NCI-H1048 (cell line): ENCODE measurements around the gene ACVR1B.
A peak's percentile ranks its signal among the peaks of the same experiment; 100 is the strongest.

Experiments
- DNase-seq: peaks from one replicate; lab custom pipeline; 2025; lab: John Stamatoyannopoulos, UW

Gene ACVR1B

DNA sequence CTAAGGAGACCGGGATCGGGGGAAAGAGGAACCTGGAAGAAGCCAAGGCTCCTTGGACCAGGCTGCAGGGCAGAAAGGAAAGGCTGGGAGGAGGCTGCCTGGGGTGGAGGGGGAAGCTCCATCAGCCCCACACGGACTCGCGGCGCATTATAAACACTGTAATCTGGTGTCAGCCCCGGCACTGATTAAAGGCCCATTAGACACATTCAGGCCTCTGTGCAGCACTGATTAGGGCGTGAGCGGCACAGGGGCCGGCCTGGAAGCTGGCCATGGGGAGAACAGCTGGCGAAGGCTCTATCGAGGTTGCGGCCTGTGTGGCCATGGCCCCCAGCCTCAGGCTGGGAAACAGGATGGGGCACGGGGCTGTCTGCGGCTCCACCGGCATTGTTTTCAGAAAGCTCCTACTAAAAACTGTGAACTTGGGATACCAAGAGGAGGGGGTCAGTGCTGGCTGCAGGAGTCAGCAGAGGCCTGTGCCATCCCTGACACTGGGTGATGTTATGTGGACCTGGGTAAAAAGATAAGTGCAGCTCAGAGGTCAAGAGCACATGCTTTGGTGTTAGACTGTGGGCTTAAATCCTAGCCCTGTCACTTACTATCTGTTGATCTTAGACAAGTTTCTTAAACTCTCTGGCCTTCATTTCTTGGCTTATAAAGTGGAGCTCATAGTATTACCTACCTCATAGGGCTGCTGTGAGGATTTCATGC lies 33.6 kb upstream of the ACVR1B start:
- no peak for DNase-seq

GRCh38 chr12:51920046-51920445 lies 31.5 kb upstream of the ACVR1B start:
- no peak for DNase-seq

GRCh38 chr12:51921017-51921725 lies 30.3 kb upstream of the ACVR1B start:
- no peak for DNase-seq

DNA sequence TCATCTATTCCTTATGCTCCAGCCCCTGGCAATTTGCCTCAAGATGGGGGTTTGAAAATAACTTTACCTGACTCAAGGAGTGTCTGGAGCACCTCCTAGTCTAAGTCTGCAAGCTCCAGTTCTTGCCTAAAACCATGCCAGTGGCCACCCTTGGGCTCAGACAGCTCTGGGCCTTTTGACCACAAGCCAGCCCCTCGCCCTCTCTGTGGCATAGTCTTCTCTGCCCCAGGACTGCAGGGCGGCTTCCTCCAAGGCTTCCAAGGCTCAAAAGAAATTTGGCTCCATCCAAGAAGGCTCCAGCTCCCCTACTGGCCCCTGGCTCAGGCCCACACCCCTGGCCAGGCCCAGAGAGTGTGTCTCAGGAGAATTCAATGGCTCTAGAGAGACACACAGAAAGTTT lies 29.4 kb upstream of the ACVR1B start:
- DNase-seq = no peak

DNA sequence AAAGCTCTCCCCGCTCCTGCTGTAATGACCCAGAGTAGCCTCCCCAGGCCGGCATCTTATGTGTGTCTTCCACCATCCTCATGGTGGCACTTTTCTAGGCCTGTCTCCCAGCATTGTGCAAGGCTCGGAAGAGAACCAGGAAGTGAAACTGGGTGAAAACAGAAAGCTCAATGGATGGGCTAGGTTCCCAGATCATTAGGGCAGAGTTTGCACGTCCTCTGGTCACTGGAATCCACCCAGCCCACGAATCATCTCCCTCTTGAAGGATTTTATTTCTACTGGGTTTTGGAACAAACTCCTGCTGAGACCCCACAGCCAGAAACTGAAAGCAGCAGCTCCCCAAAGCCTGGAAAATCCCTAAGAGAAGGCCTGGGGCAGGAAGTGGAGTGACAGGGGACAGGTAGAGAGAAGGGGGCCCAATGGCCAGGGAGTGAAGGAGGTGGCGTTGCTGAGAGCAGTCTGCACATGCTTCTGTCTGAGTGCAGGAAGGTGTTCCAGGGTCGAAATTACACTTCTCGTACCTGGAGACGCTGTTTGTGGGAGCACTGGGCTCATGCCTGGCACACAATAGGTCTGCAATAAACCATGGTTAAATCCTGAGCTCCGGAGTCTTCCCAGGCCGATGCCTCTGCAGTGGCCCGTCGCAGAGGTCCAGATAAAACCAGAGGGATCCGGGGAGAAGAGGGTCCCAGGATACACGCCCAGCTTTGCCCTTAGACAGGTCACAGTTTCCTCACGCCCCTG lies 28.6 kb upstream of the ACVR1B start:
- DNase-seq = no peak

DNA sequence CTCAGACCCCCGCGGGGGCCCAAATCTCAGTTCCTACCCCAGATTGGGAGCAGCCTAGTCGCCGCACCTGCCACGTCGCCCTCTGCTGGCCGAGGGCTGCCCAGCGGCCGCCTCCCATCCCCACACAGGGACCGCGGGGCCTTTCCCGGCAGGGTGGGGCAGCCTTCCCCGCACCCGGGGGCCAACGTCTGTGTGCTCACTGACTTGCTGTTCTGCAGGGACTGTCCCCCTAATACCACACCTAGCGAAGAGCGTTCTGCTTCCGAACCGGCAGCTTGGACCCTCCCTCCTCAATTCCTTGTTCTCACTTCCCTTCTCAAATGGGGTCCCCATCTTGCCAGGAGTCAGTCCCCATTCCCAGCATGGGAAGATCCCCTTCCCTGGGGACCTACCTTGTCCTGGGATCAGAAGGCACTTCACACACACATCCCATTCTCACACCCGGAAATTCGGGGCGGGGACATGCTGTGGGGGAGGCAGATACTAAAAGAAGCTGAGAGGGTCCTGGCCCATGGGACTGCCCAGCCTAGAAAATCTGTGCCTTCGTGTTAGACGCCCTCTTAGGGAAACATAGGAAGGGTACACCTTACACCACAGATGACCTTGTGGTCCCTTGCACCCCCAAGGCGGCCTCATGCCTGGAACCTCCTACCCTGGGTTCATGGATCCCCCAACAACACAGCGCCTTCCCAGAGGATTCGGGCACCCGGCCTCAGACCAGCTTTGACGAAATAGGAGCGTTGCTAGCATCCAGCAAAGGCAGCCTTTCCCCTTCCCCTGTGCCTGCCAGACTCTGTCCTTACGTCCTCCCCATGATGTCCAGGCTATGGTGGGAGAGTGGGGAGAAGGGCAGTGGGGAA lies 27.8 kb upstream of the ACVR1B start:
- DNase-seq = no peak

GRCh38 chr12:51924551-51925319 lies 26.8 kb upstream of the ACVR1B start:
- peak; percentile 70 for DNase-seq

GRCh38 chr12:51925346-51926063 lies 26.0 kb upstream of the ACVR1B start:
- DNase-seq = no peak

GRCh38 chr12:51926064-51926632 lies 25.4 kb upstream of the ACVR1B start:
- DNase-seq = no peak

GRCh38 chr12:51926718-51927117 lies 24.8 kb upstream of the ACVR1B start:
- no peak for DNase-seq

DNA sequence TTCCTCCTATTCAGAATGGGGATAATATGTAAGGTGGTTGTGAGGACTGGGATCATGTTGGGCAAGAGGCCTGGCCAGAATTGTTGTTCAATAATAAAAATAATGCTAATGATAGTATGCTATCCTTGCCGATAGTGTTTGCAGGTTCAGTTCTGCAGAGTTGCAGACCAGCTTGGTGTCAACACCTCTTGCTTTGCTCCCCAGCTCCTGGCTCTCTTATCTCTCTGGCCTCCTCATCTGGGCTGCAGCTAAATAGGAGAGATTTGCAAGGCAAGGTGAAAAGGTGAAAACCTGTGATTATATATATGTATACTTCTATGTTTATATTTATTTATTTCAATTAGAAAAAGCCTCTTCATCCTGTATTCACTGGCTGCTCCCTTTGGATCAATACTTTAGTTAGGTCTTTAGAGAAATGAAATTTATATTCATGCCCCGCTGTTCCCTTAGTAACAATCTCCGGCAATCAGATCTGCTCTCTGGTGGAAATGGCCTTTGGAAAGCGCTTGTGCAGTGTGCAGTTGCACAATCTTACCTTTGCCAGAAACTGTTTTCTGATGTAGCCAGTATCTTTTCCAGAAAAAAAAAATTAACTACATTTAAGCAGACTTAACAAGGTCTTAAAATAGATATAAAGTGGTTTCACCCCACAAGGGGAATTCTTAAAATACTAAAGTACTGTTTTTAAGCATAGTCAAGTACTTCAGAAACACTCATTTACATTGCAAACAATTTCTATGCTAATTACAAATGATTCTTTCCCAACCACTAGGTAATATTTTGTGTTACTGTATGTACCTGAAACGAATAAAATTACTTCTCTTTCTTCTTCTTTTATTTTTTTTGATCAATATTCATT lies 19.1 kb upstream of the ACVR1B start:
- DNase-seq = no peak

- no peak for DNase-seq
Measured at GRCh38 chr12:51934080-51934479, 17.4 kb upstream of the ACVR1B start.

DNA sequence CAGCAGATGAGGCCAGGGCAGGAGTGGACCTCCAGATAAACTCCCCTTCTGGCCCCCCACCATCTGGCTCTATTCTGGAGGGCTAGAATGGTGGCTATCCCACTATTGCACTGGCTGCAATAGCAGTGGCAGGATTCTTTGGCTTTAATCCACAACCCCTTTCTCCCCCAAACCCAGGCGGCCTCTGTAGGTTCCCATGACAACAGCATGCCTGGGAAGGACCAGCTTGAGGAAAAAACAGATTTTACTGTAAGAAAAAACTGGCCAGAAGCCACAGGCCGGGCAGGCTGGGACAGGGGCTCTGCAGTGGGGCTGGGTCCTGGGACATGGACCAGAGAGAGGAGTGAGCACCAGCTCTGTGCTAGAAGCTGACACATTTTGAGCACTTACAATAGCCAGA lies 13.6 kb upstream of the ACVR1B start:
- no peak for DNase-seq

DNA sequence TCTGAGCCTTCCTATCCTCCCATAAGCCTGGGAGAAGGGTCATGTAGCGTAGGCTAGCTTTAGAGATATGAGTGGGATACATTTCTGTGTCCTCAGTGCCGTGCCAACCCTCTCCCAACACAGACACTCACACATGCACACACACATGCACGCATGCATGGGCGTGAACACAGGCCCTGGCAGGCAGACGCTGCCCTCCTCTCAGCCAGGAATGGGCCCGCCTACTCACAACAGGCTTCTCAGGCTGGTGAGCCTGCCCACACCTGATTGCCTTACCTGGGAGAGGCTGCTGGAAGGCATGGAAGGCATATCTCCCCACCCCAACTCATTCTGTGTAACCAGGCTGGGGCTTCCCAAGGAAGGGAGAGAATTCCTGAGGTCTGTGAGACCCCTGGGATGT lies 12.8 kb upstream of the ACVR1B start:
- DNase-seq = no peak

GRCh38 chr12:51941011-51941581 lies 10.4 kb upstream of the ACVR1B start:
- DNase-seq = no peak

DNA sequence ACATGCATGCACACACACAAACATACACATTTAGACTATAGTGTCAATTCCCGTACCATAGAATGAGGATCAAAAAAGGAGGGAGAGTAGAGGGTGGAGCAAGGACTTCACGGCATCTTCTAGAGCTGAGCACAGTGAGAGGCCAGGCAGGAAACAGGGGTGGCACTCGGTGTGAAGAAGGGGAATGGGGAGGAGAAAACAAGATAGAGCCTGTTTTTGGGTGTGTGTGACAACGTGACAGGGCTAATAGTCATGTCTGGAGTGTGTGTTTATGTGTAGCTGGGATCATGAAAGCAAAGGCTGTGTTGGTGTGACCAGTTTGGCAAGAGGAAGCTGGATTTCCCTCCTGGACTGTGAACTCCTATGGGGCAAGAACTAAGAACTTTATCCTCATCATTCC lies 9.9 kb upstream of the ACVR1B start:
- no peak for DNase-seq

DNA sequence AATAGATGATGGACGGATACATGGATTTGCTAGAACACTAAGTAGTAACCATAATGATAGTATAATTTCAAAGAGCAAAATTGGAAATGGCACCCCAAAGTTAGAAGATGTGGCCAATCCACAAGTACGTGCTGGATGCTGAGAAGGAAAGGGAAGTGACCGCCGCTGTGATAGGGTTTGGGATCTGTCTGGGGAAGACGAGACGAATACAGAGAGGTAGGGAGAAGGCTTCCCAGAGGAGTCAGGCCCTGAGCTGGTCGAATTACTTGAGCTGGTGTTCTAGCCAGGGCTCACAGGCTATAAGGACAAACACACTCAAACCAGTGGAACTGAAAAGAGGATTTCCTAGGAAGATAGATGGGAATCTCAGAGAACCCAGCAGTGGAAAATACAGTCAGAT lies 9.4 kb upstream of the ACVR1B start:
- no peak for DNase-seq

- DNase-seq = no peak
Measured at GRCh38 chr12:51942501-51943000, 8.9 kb upstream of the ACVR1B start.

DNA sequence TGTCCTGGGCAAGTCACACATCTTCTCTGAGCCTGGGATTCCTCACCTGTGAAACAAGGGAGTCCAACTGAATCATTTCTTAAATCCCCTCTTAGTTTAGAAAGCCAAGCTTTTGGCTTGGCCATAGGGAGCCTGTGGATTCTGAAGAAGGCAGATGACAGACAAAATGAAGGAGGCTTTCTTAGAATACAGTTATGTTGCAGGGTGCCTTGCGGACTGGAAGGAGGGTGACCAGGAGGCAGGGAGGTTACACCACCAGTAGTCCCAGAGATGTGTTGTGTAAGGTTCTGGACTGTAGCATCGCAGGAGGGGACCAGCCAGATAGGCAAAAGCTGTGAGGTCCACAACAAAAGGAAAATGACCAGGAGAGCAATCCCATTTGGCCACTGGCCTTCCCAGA lies 8.2 kb upstream of the ACVR1B start:
- DNase-seq = no peak
